Measurements from ENCODE around the gene KRCC1.
"Not testable (repeated sequence)": the region's sequence is repeated elsewhere in the genome, so short reads cannot be mapped to it uniquely, and the experiment has no call there.

Gene KRCC1

GRCh38 chr2:87992569-87992968, 63.0 kb downstream of the KRCC1 start:
- not testable (repeated sequence) for H3K9me3 ChIP-seq (replicated peaks in 1 of 2; ENCODE audit: control insufficient read depth in 2 of 2, insufficient read depth in 1 of 2, low read depth in 1 of 2, low read length in 2 of 2); H3K36me3 ChIP-seq (replicated peaks in 1 of 2; ENCODE audit: control insufficient read depth in 2 of 2, insufficient read depth in 2 of 2, low read length in 2 of 2); H2BK5ac ChIP-seq (ENCODE audit: low read length); H3K4me3 ChIP-seq (ENCODE audit: low read length in 2 of 2); H3K23ac ChIP-seq (ENCODE audit: low read depth, low read length, poor library complexity); H3K27ac ChIP-seq (replicated peaks; ENCODE audit: low read length); H3K18ac ChIP-seq (ENCODE audit: low read length); H3K4me2 ChIP-seq (ENCODE audit: insufficient read depth, low read length, poor library complexity, severe bottlenecking); H3K9ac ChIP-seq (ENCODE audit: low read depth, low read length, poor library complexity); H2AFZ ChIP-seq (ENCODE audit: low read length); H4K8ac ChIP-seq (ENCODE audit: low read depth, low read length); H4K91ac ChIP-seq (ENCODE audit: low read depth, low read length, poor library complexity); H3K14ac ChIP-seq (ENCODE audit: low read length); H3K27me3 ChIP-seq (ENCODE audit: control insufficient read depth in 3 of 3, insufficient read depth in 3 of 3, low read depth in 1 of 3, low read length in 3 of 3); DNase-seq (ENCODE audit: low spot score); H2BK12ac ChIP-seq (ENCODE audit: low read length); H2BK15ac ChIP-seq (ENCODE audit: low read length); H3K4me1 ChIP-seq (ENCODE audit: control insufficient read depth in 2 of 2, insufficient read depth in 1 of 2, low read depth in 1 of 2, low read length in 2 of 2); H2BK120ac ChIP-seq (ENCODE audit: low read depth, low read length); H2AK5ac ChIP-seq (ENCODE audit: low read depth, low read length); H3K4ac ChIP-seq (ENCODE audit: low read length); H3K79me1 ChIP-seq (ENCODE audit: low read depth, low read length)
- no CpG with 5 or more reads among the region's 3 CpGs for WGBS, 2 donors (ENCODE audit: extremely low coverage in 2 of 2, insufficient read length in 2 of 2, insufficient replicate concordance in 1 of 2)

GRCh38 chr2:87987473-87987872, 68.1 kb downstream of the KRCC1 start:
- H3K4ac ChIP-seq (ENCODE audit: low read length); H2BK15ac ChIP-seq (ENCODE audit: low read length); H2BK12ac ChIP-seq (ENCODE audit: low read length): not testable (repeated sequence)

DNA sequence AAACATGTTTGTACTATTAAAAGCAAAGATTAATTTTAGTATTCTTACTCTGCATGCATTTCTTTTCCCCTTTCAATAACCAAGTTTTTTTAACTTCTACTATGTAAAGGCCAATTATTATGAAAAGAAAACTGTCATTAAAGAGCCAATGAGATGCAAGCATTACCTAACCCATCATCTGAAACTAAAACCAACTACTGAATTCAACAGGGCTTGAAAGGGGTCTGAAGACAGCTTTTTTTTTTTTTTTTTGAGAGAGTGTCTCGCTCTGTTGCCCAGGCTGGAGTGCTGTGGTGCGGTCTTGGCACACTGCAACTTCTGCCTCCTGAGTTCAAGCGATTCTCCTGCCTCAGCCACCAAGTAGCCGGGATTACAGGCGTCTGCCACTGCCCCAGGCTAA, 69.7 kb downstream of the KRCC1 start:
- not testable (repeated sequence) for H2BK12ac ChIP-seq (ENCODE audit: low read length); H2BK5ac ChIP-seq (ENCODE audit: low read length); H3K27ac ChIP-seq (replicated peaks; ENCODE audit: low read length); H2AK5ac ChIP-seq (ENCODE audit: low read depth, low read length); DNase-seq (ENCODE audit: low spot score); H3K14ac ChIP-seq (ENCODE audit: low read length); H3K9me3 ChIP-seq (replicated peaks in 1 of 2; ENCODE audit: control insufficient read depth in 2 of 2, insufficient read depth in 1 of 2, low read depth in 1 of 2, low read length in 2 of 2); H4K91ac ChIP-seq (ENCODE audit: low read depth, low read length, poor library complexity); H3K4me2 ChIP-seq (ENCODE audit: insufficient read depth, low read length, poor library complexity, severe bottlenecking); H3K4me3 ChIP-seq (ENCODE audit: low read length in 2 of 2); H3K18ac ChIP-seq (ENCODE audit: low read length); H3K36me3 ChIP-seq (replicated peaks in 1 of 2; ENCODE audit: control insufficient read depth in 2 of 2, insufficient read depth in 2 of 2, low read length in 2 of 2); H3K9ac ChIP-seq (ENCODE audit: low read depth, low read length, poor library complexity); H2BK120ac ChIP-seq (ENCODE audit: low read depth, low read length); H3K4me1 ChIP-seq (ENCODE audit: control insufficient read depth in 2 of 2, insufficient read depth in 1 of 2, low read depth in 1 of 2, low read length in 2 of 2); H4K8ac ChIP-seq (ENCODE audit: low read depth, low read length); H3K79me1 ChIP-seq (ENCODE audit: low read depth, low read length); H3K27me3 ChIP-seq (ENCODE audit: control insufficient read depth in 3 of 3, insufficient read depth in 3 of 3, low read depth in 1 of 3, low read length in 3 of 3); H3K23ac ChIP-seq (ENCODE audit: low read depth, low read length, poor library complexity); H2BK15ac ChIP-seq (ENCODE audit: low read length); H2AFZ ChIP-seq (ENCODE audit: low read length); H3K4ac ChIP-seq (ENCODE audit: low read length)
- WGBS, 2 donors (ENCODE audit: extremely low coverage in 2 of 2, insufficient read length in 2 of 2, insufficient replicate concordance in 1 of 2), result no CpG with 5 or more reads among the region's 5 CpGs

More at GRCh38 chr2:87987473-87987872, 68.1 kb downstream of the KRCC1 start:
- not testable (repeated sequence) for H3K4me2 ChIP-seq (ENCODE audit: insufficient read depth, low read length, poor library complexity, severe bottlenecking); DNase-seq (ENCODE audit: low spot score); H3K79me1 ChIP-seq (ENCODE audit: low read depth, low read length); H3K9ac ChIP-seq (ENCODE audit: low read depth, low read length, poor library complexity); H3K36me3 ChIP-seq (replicated peaks in 1 of 2; ENCODE audit: control insufficient read depth in 2 of 2, insufficient read depth in 2 of 2, low read length in 2 of 2); H3K4me3 ChIP-seq (ENCODE audit: low read length in 2 of 2); H3K27me3 ChIP-seq (ENCODE audit: control insufficient read depth in 3 of 3, insufficient read depth in 3 of 3, low read depth in 1 of 3, low read length in 3 of 3); H4K91ac ChIP-seq (ENCODE audit: low read depth, low read length, poor library complexity); H3K14ac ChIP-seq (ENCODE audit: low read length); H2AK5ac ChIP-seq (ENCODE audit: low read depth, low read length); H2AFZ ChIP-seq (ENCODE audit: low read length); H3K18ac ChIP-seq (ENCODE audit: low read length); H3K9me3 ChIP-seq (replicated peaks in 1 of 2; ENCODE audit: control insufficient read depth in 2 of 2, insufficient read depth in 1 of 2, low read depth in 1 of 2, low read length in 2 of 2); H2BK5ac ChIP-seq (ENCODE audit: low read length); H4K8ac ChIP-seq (ENCODE audit: low read depth, low read length); H3K23ac ChIP-seq (ENCODE audit: low read depth, low read length, poor library complexity); H3K27ac ChIP-seq (replicated peaks; ENCODE audit: low read length); H2BK120ac ChIP-seq (ENCODE audit: low read depth, low read length); H3K4me1 ChIP-seq (ENCODE audit: control insufficient read depth in 2 of 2, insufficient read depth in 1 of 2, low read depth in 1 of 2, low read length in 2 of 2)
- no CpG with 5 or more reads among the region's 1 CpG for WGBS, 2 donors (ENCODE audit: extremely low coverage in 2 of 2, insufficient read length in 2 of 2, insufficient replicate concordance in 1 of 2)

GRCh38 chr2:87981182-87981581, 74.4 kb downstream of the KRCC1 start:
- H3K36me3 ChIP-seq (replicated peaks in 1 of 2; ENCODE audit: control insufficient read depth in 2 of 2, insufficient read depth in 2 of 2, low read length in 2 of 2); H3K23ac ChIP-seq (ENCODE audit: low read depth, low read length, poor library complexity); H3K79me1 ChIP-seq (ENCODE audit: low read depth, low read length); H3K4ac ChIP-seq (ENCODE audit: low read length); H4K91ac ChIP-seq (ENCODE audit: low read depth, low read length, poor library complexity); DNase-seq (ENCODE audit: low spot score); H3K4me2 ChIP-seq (ENCODE audit: insufficient read depth, low read length, poor library complexity, severe bottlenecking); H2BK120ac ChIP-seq (ENCODE audit: low read depth, low read length); H3K18ac ChIP-seq (ENCODE audit: low read length); H2BK15ac ChIP-seq (ENCODE audit: low read length); H2AFZ ChIP-seq (ENCODE audit: low read length); H3K27me3 ChIP-seq (ENCODE audit: control insufficient read depth in 3 of 3, insufficient read depth in 3 of 3, low read depth in 1 of 3, low read length in 3 of 3); H2BK12ac ChIP-seq (ENCODE audit: low read length); H4K8ac ChIP-seq (ENCODE audit: low read depth, low read length); H3K4me3 ChIP-seq (ENCODE audit: low read length in 2 of 2); H2AK5ac ChIP-seq (ENCODE audit: low read depth, low read length); H3K9me3 ChIP-seq (replicated peaks in 1 of 2; ENCODE audit: control insufficient read depth in 2 of 2, insufficient read depth in 1 of 2, low read depth in 1 of 2, low read length in 2 of 2); H3K9ac ChIP-seq (ENCODE audit: low read depth, low read length, poor library complexity); H3K27ac ChIP-seq (replicated peaks; ENCODE audit: low read length); H2BK5ac ChIP-seq (ENCODE audit: low read length); H3K14ac ChIP-seq (ENCODE audit: low read length); H3K4me1 ChIP-seq (ENCODE audit: control insufficient read depth in 2 of 2, insufficient read depth in 1 of 2, low read depth in 1 of 2, low read length in 2 of 2): not testable (repeated sequence)
- WGBS, 2 donors (ENCODE audit: extremely low coverage in 2 of 2, insufficient read length in 2 of 2, insufficient replicate concordance in 1 of 2), result no CpG with 5 or more reads among the region's 3 CpGs

All from neuronal stem cell (in vitro differentiated cells).